NCI-H446 treated with DMSO at 0.1 percent for 48 hours (cell line): ENCODE results near the gene SLC38A4.
"Not testable (repeated sequence)": the region's sequence is repeated elsewhere in the genome, so short reads cannot be mapped to it uniquely, and the experiment has no call there.

Experiments used
- DNase-seq: peaks from one replicate; lab custom pipeline; 2025; lab: John Stamatoyannopoulos, UW

The SLC38A4 gene

GRCh38 chr12:46825591-46826414, at the start of gene SLC38A4:
Gene SLC38A4, minus strand, starts transcription at chr12:46825997. Its CDS starts 32,926 bp downstream, at chr12:46793071.
- DNase-seq, result no peak

- no peak for DNase-seq
These were observed 49.3 kb upstream of the SLC38A4 start for GRCh38 chr12:46875095-46875494.

GRCh38 chr12:46874642-46875041, 48.8 kb upstream of the SLC38A4 start:
- no peak for DNase-seq

GRCh38 chr12:46872135-46872534, 46.3 kb upstream of the SLC38A4 start:
- no peak for DNase-seq

- no peak for DNase-seq
These were observed 39.5 kb upstream of the SLC38A4 start for GRCh38 chr12:46865311-46865710.

- DNase-seq, result no peak
These were observed 32.6 kb upstream of the SLC38A4 start for GRCh38 chr12:46858368-46858767.

- DNase-seq, result no peak
These were observed 31.7 kb upstream of the SLC38A4 start for GRCh38 chr12:46857486-46857885.

GRCh38 chr12:46855760-46856159, 30.0 kb upstream of the SLC38A4 start:
- no peak for DNase-seq

GRCh38 chr12:46854188-46854587, 28.4 kb upstream of the SLC38A4 start:
- DNase-seq, result not testable (repeated sequence)

- not testable (repeated sequence) for DNase-seq
These were observed 23.0 kb upstream of the SLC38A4 start for GRCh38 chr12:46848792-46849191.

GRCh38 chr12:46847001-46847400, 21.2 kb upstream of the SLC38A4 start:
- DNase-seq, result no peak

GRCh38 chr12:46843811-46844210, 18.0 kb upstream of the SLC38A4 start:
- DNase-seq, result no peak

- no peak for DNase-seq
These were observed 16.1 kb upstream of the SLC38A4 start for GRCh38 chr12:46841891-46842290.

GRCh38 chr12:46839964-46840363, 14.2 kb upstream of the SLC38A4 start:
- DNase-seq, result no peak

GRCh38 chr12:46839232-46839631, 13.4 kb upstream of the SLC38A4 start:
- DNase-seq, result no peak

GRCh38 chr12:46835785-46836184, 10.0 kb upstream of the SLC38A4 start:
- no peak for DNase-seq

GRCh38 chr12:46832130-46832704, 6.4 kb upstream of the SLC38A4 start:
- no peak for DNase-seq

- DNase-seq, result no peak
These were observed 5.7 kb upstream of the SLC38A4 start for GRCh38 chr12:46831335-46832129.

GRCh38 chr12:46830731-46831334, 5.0 kb upstream of the SLC38A4 start:
- no peak for DNase-seq

GRCh38 chr12:46824709-46825108, 1.1 kb downstream of the SLC38A4 start:
- no peak for DNase-seq

- no peak for DNase-seq
These were observed 7.2 kb downstream of the SLC38A4 start for GRCh38 chr12:46818642-46819041.

GRCh38 chr12:46815809-46816208, 10.0 kb downstream of the SLC38A4 start:
- no peak for DNase-seq
